Gastrocnemius medialis (tissue), 4 donors: ENCODE measurements around the gene SPTBN2. TPM values are rescaled to one million over a fixed set of nuclear protein-coding genes. Genes with fewer than 3 reads are reported as not detected.

Source experiments
- ATAC-seq, 2 donors: fragments of 150-250 bp; one replicate each; pipeline ENCODE4 v1.9.1; 2016
- DNase-seq, 2 donors: peaks; one replicate each; pipeline ENCODE4 v3.0.0-alpha.2; 2019
- H3K27ac ChIP-seq, 4 donors: fragments of 200-600 bp; sonication (generic); 1 replicate in 1 of 4; 2 replicates in 3 of 4; pipeline ENCODE4 v1.5.1; 2016 to 2018; ENCODE audit warnings: mild to moderate bottlenecking in 2 of 4, moderate library complexity in 1 of 4
- H3K27me3 ChIP-seq, 3 donors: fragments of 200-600 bp; sonication (generic) in 2 of 3; 1 replicate in 1 of 3; 2 replicates in 2 of 3; pipeline versions ENCODE4 v1.5.1 to v1.6.0; 2016 to 2019; ENCODE audit warnings: mild to moderate bottlenecking in 1 of 3, moderate library complexity in 1 of 3
- H3K36me3 ChIP-seq, 2 donors: fragments of 200-600 bp; sonication (generic) in 1 of 2; one replicate each; pipeline ENCODE4 v1.5.1; 2017 to 2018
- H3K4me1 ChIP-seq, 2 donors: fragments of 200-600 bp; sonication (generic) in 1 of 2; one replicate each; pipeline ENCODE4 v1.5.1; 2016 to 2017; ENCODE audit warnings: mild to moderate bottlenecking in 2 of 2
- H3K4me3 ChIP-seq, 4 donors: fragments of 200-600 bp; sonication (generic) in 3 of 4; 1 replicate in 1 of 4; 2 replicates in 3 of 4; pipeline ENCODE4 v1.5.1; 2016 to 2019; ENCODE audit warnings: mild to moderate bottlenecking in 2 of 4
- H3K9me3 ChIP-seq, 3 donors: fragments of 200-600 bp; sonication (generic) in 2 of 3; 1 replicate in 1 of 3; 2 replicates in 2 of 3; pipeline ENCODE4 v1.5.1; 2016 to 2019
- POLR2A ChIP-seq, 2 donors: fragments of 450-650 bp; IDR thresholded peaks; one replicate each; pipeline ENCODE4 v1.6.1; 2017; ENCODE audit warnings: antibody characterized with exemption in 2 of 2, mild to moderate bottlenecking in 2 of 2, moderate library complexity in 2 of 2
- in situ Hi-C, 4 donors: fragments of 200-750 bp; cut with MboI; loops; one replicate each; pipeline versions ENCODE4 v1.15.0 to v1.8.0; 2017; ENCODE audit warnings: low sequenced_read_pairs in 4 of 4
- intact Hi-C: fragments of 100-400 bp; cut with DNase I; formaldehyde crosslinking; loops from one replicate; pipeline ENCODE4 v1.15.1; 2023; ENCODE audit warnings: low total_unique reads
- total RNA-seq, 4 donors: library from RNA; depleted of rRNA; stranded (reverse); fragments of >200 nt; gene quantifications; one replicate each; pipeline versions ENCODE4 v1.1.0 to v1.2.3, GENCODE V29; 2016
- TF ChIP-seq, protein P1 (sequence below), 5 experiments: fragments of 450-650 bp in 3 of 5; fragments of 200-600 bp in 2 of 5; sonication (generic) in 2 of 5; IDR thresholded peaks in 4 of 5; conservative IDR thresholded peaks in 1 of 5; 1 replicate in 4 of 5; 2 replicates in 1 of 5; pipeline ENCODE4 v1.5.1; 2016 to 2019; ENCODE audit warnings: antibody characterized with exemption in 5 of 5, mild to moderate bottlenecking in 3 of 5, moderate library complexity in 3 of 5

The SPTBN2 gene
- total RNA-seq, 4 donors from 2014 or later: 0.40 to 1.5 (median 1.0) TPM

DNA sequence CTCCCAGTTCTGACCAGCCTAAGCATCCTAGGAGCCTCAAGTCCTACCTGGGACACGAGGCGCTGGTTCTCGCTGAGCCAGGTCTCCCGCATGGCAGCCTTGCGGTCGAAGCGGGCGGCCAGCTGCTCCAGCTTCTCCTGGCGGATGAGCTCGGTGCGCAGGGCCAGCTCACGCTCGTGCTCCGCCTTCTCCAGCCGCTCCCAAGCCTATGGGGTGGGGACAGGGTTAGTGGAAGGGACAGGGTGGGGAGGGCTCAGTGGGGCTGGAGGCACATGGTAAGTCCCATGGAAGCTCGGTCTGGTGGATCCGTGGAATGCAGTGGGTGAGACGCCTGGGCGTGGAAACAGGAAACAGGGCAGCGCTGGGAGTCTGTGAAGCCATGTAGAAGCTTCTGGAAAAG lies 20.9 kb downstream of the SPTBN2 start:
- Histone ChIP-seq H3K4me3 (no peak overlapping the region), H3K27ac (no peak overlapping the region), H3K4me1 (no peaks in the 10 kb centered on the region), H3K36me3 (no peaks in the 10 kb centered on the region), H3K27me3 (no peaks in the 10 kb centered on the region), H3K9me3 (no peaks in the 10 kb centered on the region)
- intact Hi-C loops: no loop called here
- in situ Hi-C loops: no loop called here
- ATAC-seq (no peak), DNase-seq (no peak)
- no peak for TF ChIP-seq POLR2A (IDR thresholded peaks at IDR 0.05)
- TF ChIP-seq, protein P1, sequence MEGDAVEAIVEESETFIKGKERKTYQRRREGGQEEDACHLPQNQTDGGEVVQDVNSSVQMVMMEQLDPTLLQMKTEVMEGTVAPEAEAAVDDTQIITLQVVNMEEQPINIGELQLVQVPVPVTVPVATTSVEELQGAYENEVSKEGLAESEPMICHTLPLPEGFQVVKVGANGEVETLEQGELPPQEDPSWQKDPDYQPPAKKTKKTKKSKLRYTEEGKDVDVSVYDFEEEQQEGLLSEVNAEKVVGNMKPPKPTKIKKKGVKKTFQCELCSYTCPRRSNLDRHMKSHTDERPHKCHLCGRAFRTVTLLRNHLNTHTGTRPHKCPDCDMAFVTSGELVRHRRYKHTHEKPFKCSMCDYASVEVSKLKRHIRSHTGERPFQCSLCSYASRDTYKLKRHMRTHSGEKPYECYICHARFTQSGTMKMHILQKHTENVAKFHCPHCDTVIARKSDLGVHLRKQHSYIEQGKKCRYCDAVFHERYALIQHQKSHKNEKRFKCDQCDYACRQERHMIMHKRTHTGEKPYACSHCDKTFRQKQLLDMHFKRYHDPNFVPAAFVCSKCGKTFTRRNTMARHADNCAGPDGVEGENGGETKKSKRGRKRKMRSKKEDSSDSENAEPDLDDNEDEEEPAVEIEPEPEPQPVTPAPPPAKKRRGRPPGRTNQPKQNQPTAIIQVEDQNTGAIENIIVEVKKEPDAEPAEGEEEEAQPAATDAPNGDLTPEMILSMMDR (IDR thresholded peaks at IDR 0.05 in 4 of 5, conservative IDR thresholded peaks at IDR 0.05 in 1 of 5): no peak

DNA sequence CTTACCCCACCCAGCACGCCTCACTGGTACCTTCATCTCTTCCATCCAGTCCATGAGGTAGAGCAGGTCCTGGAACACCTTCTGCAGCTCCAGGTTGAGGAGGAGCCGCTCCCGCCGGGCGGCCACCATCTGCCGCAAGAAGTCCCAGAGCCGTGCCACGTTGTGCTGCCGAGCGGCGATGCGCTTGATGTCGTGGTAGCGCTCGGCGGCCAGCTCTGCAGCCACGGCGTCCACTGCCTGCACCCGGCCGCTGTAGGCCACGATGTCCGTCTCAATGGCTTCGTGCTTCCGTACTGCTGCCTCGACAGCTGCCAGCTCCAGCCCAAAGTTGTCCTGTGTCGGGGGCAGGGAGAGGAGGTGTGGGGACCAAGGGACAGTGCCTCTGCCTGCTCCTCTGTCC lies 21.5 kb downstream of the SPTBN2 start:
- TF ChIP-seq POLR2A (IDR thresholded peaks at IDR 0.05): no peak
- TF ChIP-seq, protein P1 (IDR thresholded peaks at IDR 0.05 in 4 of 5, conservative IDR thresholded peaks at IDR 0.05 in 1 of 5): no peak
- Histone ChIP-seq H3K27ac (no peak overlapping the region), H3K4me3 (no peak overlapping the region), H3K36me3 (no peaks in the 10 kb centered on the region), H3K27me3 (no peaks in the 10 kb centered on the region), H3K9me3 (no peaks in the 10 kb centered on the region), H3K4me1 (no peaks in the 10 kb centered on the region)
- ATAC-seq (no peak), DNase-seq (no peak)
- in situ Hi-C loops: no loop called here
- intact Hi-C loops: no loop called here

DNA sequence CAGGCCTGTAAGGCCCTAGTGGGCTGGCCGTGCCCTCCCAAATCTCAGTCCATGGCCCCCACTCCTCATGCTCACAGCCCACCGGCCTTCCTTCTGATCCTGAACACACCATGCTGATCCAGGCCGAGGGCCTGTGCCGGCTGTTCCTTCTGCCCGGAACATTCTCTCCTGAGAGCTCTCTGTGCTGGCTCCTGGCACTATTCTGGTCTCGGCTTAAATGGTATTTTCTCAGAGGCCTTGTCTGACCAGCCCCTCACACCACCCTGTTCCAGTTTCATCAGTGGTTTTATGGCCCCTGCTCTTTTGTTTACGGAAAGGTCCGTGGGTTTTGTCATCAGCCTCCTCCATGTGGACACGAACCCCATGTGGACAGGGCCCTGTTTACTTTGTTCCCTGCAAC lies 22.0 kb downstream of the SPTBN2 start:
- ATAC-seq (no peak), DNase-seq (no peak)
- H3K4me1 ChIP-seq: no peaks in the 10 kb centered on the region
- intact Hi-C loops (no loop called here), in situ Hi-C loops (no loop called here)
- H3K27ac ChIP-seq: no peak overlapping the region
- no peaks in the 10 kb centered on the region for H3K27me3 ChIP-seq
- no peak overlapping the region for H3K4me3 ChIP-seq
- no peak for TF ChIP-seq POLR2A (IDR thresholded peaks at IDR 0.05)
- TF ChIP-seq, protein P1 (IDR thresholded peaks at IDR 0.05 in 4 of 5, conservative IDR thresholded peaks at IDR 0.05 in 1 of 5): no peak
- no peaks in the 10 kb centered on the region for H3K36me3 ChIP-seq
- H3K9me3 ChIP-seq: no peaks in the 10 kb centered on the region

DNA sequence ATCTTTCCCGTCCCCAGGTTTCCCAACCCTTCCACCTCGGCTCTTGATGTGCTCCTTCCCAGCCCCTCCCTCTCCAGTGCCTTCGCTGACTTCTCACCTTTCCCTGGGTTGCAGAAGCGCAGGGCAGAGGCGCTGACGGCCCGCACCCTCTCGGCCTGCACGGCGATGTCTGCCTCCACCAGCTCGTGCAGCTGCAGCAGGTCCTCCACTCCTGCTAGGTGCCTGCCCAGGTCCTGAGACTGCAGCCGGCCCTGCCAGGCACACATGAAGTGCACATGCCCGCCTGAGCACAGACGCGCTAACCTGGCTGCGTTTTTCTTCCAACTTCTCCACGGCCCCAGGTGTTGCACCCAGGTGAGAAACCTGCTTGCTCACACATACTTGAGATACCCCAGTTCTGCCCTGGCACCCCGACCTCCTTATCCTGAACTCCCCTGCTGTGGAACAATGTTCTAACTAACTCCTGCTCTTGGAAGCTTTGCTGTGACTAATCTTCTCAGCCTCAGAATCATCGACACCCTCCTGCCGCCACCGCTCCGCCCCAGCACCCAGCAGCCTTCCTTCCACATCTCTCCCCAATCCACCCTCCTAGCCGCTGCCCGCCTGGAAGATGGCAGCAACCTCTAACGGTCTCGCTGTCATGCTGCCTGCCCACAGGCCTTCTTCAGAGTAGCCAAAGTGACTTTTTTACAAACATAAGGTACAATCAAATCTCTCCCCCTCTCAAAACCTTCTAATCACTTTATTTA lies 23.3 kb downstream of the SPTBN2 start:
- in situ Hi-C loops: no loop called here
- TF ChIP-seq, protein P1 (IDR thresholded peaks at IDR 0.05 in 4 of 5, conservative IDR thresholded peaks at IDR 0.05 in 1 of 5): no peak
- TF ChIP-seq POLR2A (IDR thresholded peaks at IDR 0.05): no peak
- H3K27me3 ChIP-seq: no peaks in the 10 kb centered on the region
- DNase-seq: no peak
- ATAC-seq: no peak
- H3K36me3 ChIP-seq: no peaks in the 10 kb centered on the region
- H3K9me3 ChIP-seq: no peaks in the 10 kb centered on the region
- intact Hi-C loops: no loop called here
- no peaks in the 10 kb centered on the region for H3K4me1 ChIP-seq
- H3K27ac ChIP-seq: no peak overlapping the region
- H3K4me3 ChIP-seq: no peak overlapping the region
